GM21529 (cell line): ENCODE data around the gene BPIFA2.
"Not testable (repeated sequence)": the region's sequence is repeated elsewhere in the genome, so short reads cannot be mapped to it uniquely, and the experiment has no call there.

ENCODE experiments used
- ATAC-seq: cut with Tn5 transposase; IDR thresholded peaks from one replicate; pipeline ENCODE4 v1.9.1; 2021; ENCODE audit not compliant: unreplicated experiment

BPIFA2 gene

GRCh38 chr20:33167859-33168258 is at the start of gene BPIFA2:
Gene BPIFA2 (plus strand): TSS chr20:33168159. CDS start chr20:33169146, 987 bp downstream.
- ATAC-seq: no peak

- ATAC-seq: no peak
These were observed 47.9 kb upstream of the BPIFA2 start for GRCh38 chr20:33119725-33120720.

- ATAC-seq: no peak
These were observed 47.0 kb upstream of the BPIFA2 start for GRCh38 chr20:33120934-33121333.

- not testable (repeated sequence) for ATAC-seq
These were observed 45.7 kb upstream of the BPIFA2 start for GRCh38 chr20:33122297-33122696.

GRCh38 chr20:33124261-33124660 is 43.7 kb upstream of the BPIFA2 start:
- no peak for ATAC-seq

- no peak for ATAC-seq
These were observed 43.0 kb upstream of the BPIFA2 start for GRCh38 chr20:33124994-33125393.

GRCh38 chr20:33125983-33126382 is 42.0 kb upstream of the BPIFA2 start:
- ATAC-seq: no peak

GRCh38 chr20:33127422-33128097 is 40.4 kb upstream of the BPIFA2 start:
- no peak for ATAC-seq

- ATAC-seq: no peak
These were observed 37.3 kb upstream of the BPIFA2 start for GRCh38 chr20:33130568-33131061.

- no peak for ATAC-seq
These were observed 35.9 kb upstream of the BPIFA2 start for GRCh38 chr20:33131949-33132473.

- ATAC-seq: no peak
These were observed 35.2 kb upstream of the BPIFA2 start for GRCh38 chr20:33132513-33133372.

GRCh38 chr20:33133373-33133941 is 34.5 kb upstream of the BPIFA2 start:
- ATAC-seq: no peak

- ATAC-seq: no peak
These were observed 30.8 kb upstream of the BPIFA2 start for GRCh38 chr20:33137195-33137594.

GRCh38 chr20:33139467-33139866 is 28.5 kb upstream of the BPIFA2 start:
- no peak for ATAC-seq

GRCh38 chr20:33145521-33145920 is 22.4 kb upstream of the BPIFA2 start:
- no peak for ATAC-seq

- no peak for ATAC-seq
These were observed 20.7 kb upstream of the BPIFA2 start for GRCh38 chr20:33147299-33147698.

- ATAC-seq: no peak
These were observed 19.9 kb upstream of the BPIFA2 start for GRCh38 chr20:33148040-33148439.

GRCh38 chr20:33154252-33154651 is 13.7 kb upstream of the BPIFA2 start:
- no peak for ATAC-seq

- ATAC-seq: no peak
These were observed 9.1 kb upstream of the BPIFA2 start for GRCh38 chr20:33158637-33159385.

- ATAC-seq: no peak
These were observed 8.2 kb upstream of the BPIFA2 start for GRCh38 chr20:33159713-33160112.
